ENCODE measurements around the gene SRSF4.

DNA sequence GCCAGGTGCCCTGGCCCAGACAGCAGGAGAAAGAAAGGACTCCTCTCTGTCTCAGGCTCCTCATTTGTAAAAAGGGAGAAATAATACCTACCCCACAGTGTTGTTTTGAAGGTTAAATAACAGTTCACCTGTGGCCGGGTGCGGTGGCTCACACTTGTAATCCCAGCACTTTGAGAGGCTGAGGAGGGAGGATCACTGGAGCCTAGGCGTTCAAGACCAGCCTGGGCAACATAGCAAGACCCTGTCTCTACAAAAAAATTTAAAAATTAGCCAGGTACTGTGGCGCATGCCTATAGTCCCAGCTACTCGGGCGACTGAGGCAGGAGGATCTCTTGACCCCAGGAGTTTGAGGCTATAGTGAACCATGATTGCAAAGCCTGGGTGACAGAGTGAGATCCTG is 55.5 kb downstream of the SRSF4 start:
- TF ChIP-seq, protein P1, sequence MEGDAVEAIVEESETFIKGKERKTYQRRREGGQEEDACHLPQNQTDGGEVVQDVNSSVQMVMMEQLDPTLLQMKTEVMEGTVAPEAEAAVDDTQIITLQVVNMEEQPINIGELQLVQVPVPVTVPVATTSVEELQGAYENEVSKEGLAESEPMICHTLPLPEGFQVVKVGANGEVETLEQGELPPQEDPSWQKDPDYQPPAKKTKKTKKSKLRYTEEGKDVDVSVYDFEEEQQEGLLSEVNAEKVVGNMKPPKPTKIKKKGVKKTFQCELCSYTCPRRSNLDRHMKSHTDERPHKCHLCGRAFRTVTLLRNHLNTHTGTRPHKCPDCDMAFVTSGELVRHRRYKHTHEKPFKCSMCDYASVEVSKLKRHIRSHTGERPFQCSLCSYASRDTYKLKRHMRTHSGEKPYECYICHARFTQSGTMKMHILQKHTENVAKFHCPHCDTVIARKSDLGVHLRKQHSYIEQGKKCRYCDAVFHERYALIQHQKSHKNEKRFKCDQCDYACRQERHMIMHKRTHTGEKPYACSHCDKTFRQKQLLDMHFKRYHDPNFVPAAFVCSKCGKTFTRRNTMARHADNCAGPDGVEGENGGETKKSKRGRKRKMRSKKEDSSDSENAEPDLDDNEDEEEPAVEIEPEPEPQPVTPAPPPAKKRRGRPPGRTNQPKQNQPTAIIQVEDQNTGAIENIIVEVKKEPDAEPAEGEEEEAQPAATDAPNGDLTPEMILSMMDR (conservative IDR thresholded peaks at IDR 0.05 in 1 of 2, IDR thresholded peaks at IDR 0.05 in 1 of 2; ENCODE audit: low read depth in 1 of 2, low read length in 2 of 2) = no peak
- no peak for TF ChIP-seq EZH2 (IDR thresholded peaks at IDR 0.05; ENCODE audit: low read length, missing control alignments)

Measured in fibroblast of lung (primary cell).